Stimulated activated naive CD8-positive, alpha-beta T cell treated with anti-CD3 and anti-CD28 coated beads, Interleukin-15, Interleukin-2, amounts not matched to agents 100 ng/mL and 50 ng/mL, for 24 hours (primary cell): ENCODE results near the gene TINAG.

ENCODE experiments used
- H3K27ac Mint-ChIP-seq: one replicate; pipeline ENCODE4 v1.8.0; 2021; ENCODE audit warnings: mild to moderate bottlenecking, mixed read lengths
- H3K27me3 Mint-ChIP-seq: one replicate; pipeline ENCODE4 v1.8.0; 2021; ENCODE audit warnings: mixed read lengths
- H3K36me3 Mint-ChIP-seq: one replicate; pipeline ENCODE4 v1.8.0; 2021; ENCODE audit warnings: low read depth, mixed read lengths
- H3K4me1 Mint-ChIP-seq: one replicate; pipeline ENCODE4 v1.8.0; 2021; ENCODE audit warnings: low read depth, mixed read lengths
- H3K4me3 Mint-ChIP-seq: one replicate; pipeline ENCODE4 v1.8.0; 2021; ENCODE audit warnings: mild to moderate bottlenecking, mixed read lengths
- H3K9me3 Mint-ChIP-seq: one replicate; pipeline ENCODE4 v1.8.0; 2021; ENCODE audit warnings: mixed read lengths

Gene TINAG

GRCh38 chr6:54308289-54308985 is at the start of gene TINAG:
Gene TINAG (plus strand): TSS chr6:54308441. CDS start chr6:54308551, 110 bp downstream.
- no peaks in the 10 kb centered on the region for H3K36me3 Mint-ChIP-seq
- H3K9me3 Mint-ChIP-seq, result peaks cover 11% of the 10 kb centered on the region
- no peaks in the 10 kb centered on the region for H3K27me3 Mint-ChIP-seq
- H3K4me1 Mint-ChIP-seq, result no peaks in the 10 kb centered on the region
- no peak within 1 kb of the TSS for H3K4me3 Mint-ChIP-seq
- H3K27ac Mint-ChIP-seq, result no peak within 1 kb of the TSS

- Mint-ChIP-seq H3K36me3 (no peaks in the 10 kb centered on the region), H3K4me1 (no peaks in the 10 kb centered on the region), H3K27me3 (no peaks in the 10 kb centered on the region), H3K9me3 (no peaks in the 10 kb centered on the region), H3K4me3 (no peak overlapping the region), H3K27ac (no peak overlapping the region)
Measured at GRCh38 chr6:54260025-54260424, 48.2 kb upstream of the TINAG start.

GRCh38 chr6:54262499-54262898 is 45.7 kb upstream of the TINAG start:
- H3K4me1 Mint-ChIP-seq, result no peaks in the 10 kb centered on the region
- no peaks in the 10 kb centered on the region for H3K27me3 Mint-ChIP-seq
- no peaks in the 10 kb centered on the region for H3K36me3 Mint-ChIP-seq
- H3K9me3 Mint-ChIP-seq, result no peaks in the 10 kb centered on the region
- H3K4me3 Mint-ChIP-seq, result no peak overlapping the region
- H3K27ac Mint-ChIP-seq, result no peak overlapping the region

GRCh38 chr6:54262971-54263370 is 45.3 kb upstream of the TINAG start:
- Mint-ChIP-seq H3K9me3 (no peaks in the 10 kb centered on the region), H3K4me3 (no peak overlapping the region), H3K4me1 (no peaks in the 10 kb centered on the region), H3K27ac (no peak overlapping the region), H3K36me3 (no peaks in the 10 kb centered on the region), H3K27me3 (no peaks in the 10 kb centered on the region)

GRCh38 chr6:54264581-54265272 is 43.5 kb upstream of the TINAG start:
- no peaks in the 10 kb centered on the region for H3K27me3 Mint-ChIP-seq

GRCh38 chr6:54266400-54266923 is 41.8 kb upstream of the TINAG start:
- H3K4me1 Mint-ChIP-seq, result no peaks in the 10 kb centered on the region
- no peak overlapping the region for H3K4me3 Mint-ChIP-seq
- no peak overlapping the region for H3K27ac Mint-ChIP-seq
- H3K36me3 Mint-ChIP-seq, result no peaks in the 10 kb centered on the region
- no peaks in the 10 kb centered on the region for H3K27me3 Mint-ChIP-seq
- H3K9me3 Mint-ChIP-seq, result no peaks in the 10 kb centered on the region

More at GRCh38 chr6:54264581-54265272, 43.5 kb upstream of the TINAG start:
- no peaks in the 10 kb centered on the region for H3K36me3 Mint-ChIP-seq
- no peak overlapping the region for H3K27ac Mint-ChIP-seq
- H3K4me3 Mint-ChIP-seq, result no peak overlapping the region
- H3K9me3 Mint-ChIP-seq, result no peaks in the 10 kb centered on the region
- no peaks in the 10 kb centered on the region for H3K4me1 Mint-ChIP-seq

GRCh38 chr6:54267798-54268197 is 40.4 kb upstream of the TINAG start:
- no peaks in the 10 kb centered on the region for H3K9me3 Mint-ChIP-seq
- no peaks in the 10 kb centered on the region for H3K36me3 Mint-ChIP-seq
- no peak overlapping the region for H3K27ac Mint-ChIP-seq
- no peaks in the 10 kb centered on the region for H3K27me3 Mint-ChIP-seq
- H3K4me1 Mint-ChIP-seq, result no peaks in the 10 kb centered on the region
- H3K4me3 Mint-ChIP-seq, result no peak overlapping the region

- H3K36me3 Mint-ChIP-seq, result no peaks in the 10 kb centered on the region
- H3K27ac Mint-ChIP-seq, result no peak overlapping the region
- no peaks in the 10 kb centered on the region for H3K4me1 Mint-ChIP-seq
- no peak overlapping the region for H3K4me3 Mint-ChIP-seq
- peaks cover 10% of the 10 kb centered on the region for H3K9me3 Mint-ChIP-seq
- no peaks in the 10 kb centered on the region for H3K27me3 Mint-ChIP-seq
Measured at GRCh38 chr6:54273214-54273820, 34.9 kb upstream of the TINAG start.

GRCh38 chr6:54274383-54274782 is 33.9 kb upstream of the TINAG start:
- Mint-ChIP-seq H3K4me3 (no peak overlapping the region), H3K36me3 (no peaks in the 10 kb centered on the region), H3K9me3 (peaks cover 10% of the 10 kb centered on the region), H3K27ac (no peak overlapping the region), H3K4me1 (no peaks in the 10 kb centered on the region), H3K27me3 (no peaks in the 10 kb centered on the region)

- peaks cover 18% of the 10 kb centered on the region for H3K9me3 Mint-ChIP-seq
- H3K36me3 Mint-ChIP-seq, result no peaks in the 10 kb centered on the region
- no peak overlapping the region for H3K27ac Mint-ChIP-seq
- H3K27me3 Mint-ChIP-seq, result no peaks in the 10 kb centered on the region
- no peaks in the 10 kb centered on the region for H3K4me1 Mint-ChIP-seq
- H3K4me3 Mint-ChIP-seq, result no peak overlapping the region
Measured at GRCh38 chr6:54282186-54282585, 26.1 kb upstream of the TINAG start.

GRCh38 chr6:54284161-54284860 is 23.9 kb upstream of the TINAG start:
- no peaks in the 10 kb centered on the region for H3K36me3 Mint-ChIP-seq
- H3K4me3 Mint-ChIP-seq, result no peak overlapping the region
- no peaks in the 10 kb centered on the region for H3K4me1 Mint-ChIP-seq
- H3K27me3 Mint-ChIP-seq, result no peaks in the 10 kb centered on the region
- H3K9me3 Mint-ChIP-seq, result peaks cover 24% of the 10 kb centered on the region
- H3K27ac Mint-ChIP-seq, result no peak overlapping the region

- Mint-ChIP-seq H3K4me1 (peaks cover 2% of the 10 kb centered on the region), H3K4me3 (no peak overlapping the region), H3K27ac (no peak overlapping the region), H3K27me3 (no peaks in the 10 kb centered on the region), H3K9me3 (peaks cover 26% of the 10 kb centered on the region), H3K36me3 (no peaks in the 10 kb centered on the region)
Measured at GRCh38 chr6:54285595-54285994, 22.6 kb upstream of the TINAG start.

GRCh38 chr6:54286141-54286540 is 22.1 kb upstream of the TINAG start:
- H3K4me1 Mint-ChIP-seq, result peaks cover 8% of the 10 kb centered on the region
- no peaks in the 10 kb centered on the region for H3K36me3 Mint-ChIP-seq
- no peak overlapping the region for H3K27ac Mint-ChIP-seq
- no peaks in the 10 kb centered on the region for H3K27me3 Mint-ChIP-seq
- H3K4me3 Mint-ChIP-seq, result no peak overlapping the region
- H3K9me3 Mint-ChIP-seq, result peaks cover 26% of the 10 kb centered on the region

GRCh38 chr6:54288474-54288873 is 19.8 kb upstream of the TINAG start:
- Mint-ChIP-seq H3K4me1 (peaks cover 25% of the 10 kb centered on the region), H3K36me3 (no peaks in the 10 kb centered on the region), H3K27me3 (no peaks in the 10 kb centered on the region), H3K27ac (no peak overlapping the region), H3K4me3 (no peak overlapping the region), H3K9me3 (peaks cover 25% of the 10 kb centered on the region)

- no peak overlapping the region for H3K4me3 Mint-ChIP-seq
- H3K27ac Mint-ChIP-seq, result no peak overlapping the region
- peaks cover 21% of the 10 kb centered on the region for H3K9me3 Mint-ChIP-seq
- H3K27me3 Mint-ChIP-seq, result no peaks in the 10 kb centered on the region
- peaks cover 25% of the 10 kb centered on the region for H3K4me1 Mint-ChIP-seq
- no peaks in the 10 kb centered on the region for H3K36me3 Mint-ChIP-seq
Measured at GRCh38 chr6:54289426-54289825, 18.8 kb upstream of the TINAG start.
